SK-N-SH (cell line): Measurements from ENCODE around the gene HNRNPL. TPM values are rescaled to one million over a fixed set of nuclear protein-coding genes. Genes with fewer than 3 reads are reported as not detected.

Experiments used
- CTCF ChIA-PET: fragments of 300-600, 350-600 bp; formaldehyde crosslinking; extraction: SDS; loops from one replicate; lab custom pipeline; 2021; lab: Yijun Ruan, JAX
- POLR2A ChIA-PET: fragments of 350-600 bp; sonication (Branson Sonifier 250); formaldehyde crosslinking; extraction: SDS; loops from one replicate; lab custom pipeline; 2020; ENCODE audit warnings: antibody characterized with exemption, inconsistent platforms; lab: Yijun Ruan, JAX
- DNase-seq: peaks from one replicate; pipeline ENCODE4 v3.0.0; 2012
- H2AFZ ChIP-seq: fragments of 200-600 bp; sonication (generic); 2 replicates; pipeline ENCODE4 v1.8.1; 2016; ENCODE audit warnings: antibody characterized with exemption, mild to moderate bottlenecking, low read depth
- H3F3A ChIP-seq: fragments of 200-600 bp; sonication (generic); replicated peaks from 2 replicates; pipeline ENCODE3; 2016; ENCODE audit warnings: antibody characterized with exemption, mild to moderate bottlenecking; ENCODE audit not compliant: insufficient read depth
- H3K27ac ChIP-seq, 2 experiments: fragments of 200-500 bp in 1 of 2; fragments of 200-600 bp in 1 of 2; sonication (Bioruptor generic) in 1 of 2; sonication (generic), shearing (Covaris generic) in 1 of 2; 2 replicates each; pipeline versions ENCODE4 v1.5.1 to v1.6.1; 2014 to 2016; ENCODE audit warnings: low read depth in 2 of 2, inconsistent platforms in 1 of 2, low read length in 1 of 2, mild to moderate bottlenecking in 1 of 2, mixed read lengths in 1 of 2
- H3K27me3 ChIP-seq: fragments of 200-600 bp; sonication (generic), shearing (Covaris generic); 2 replicates; pipeline ENCODE4 v1.6.1; 2016; ENCODE audit warnings: mixed run types; ENCODE audit not compliant: insufficient read depth
- H3K36me3 ChIP-seq, 2 experiments: fragments of 200-500 bp in 1 of 2; fragments of 200-600 bp in 1 of 2; sonication (Bioruptor generic) in 1 of 2; sonication (generic) in 1 of 2; replicated peaks in 1 of 2; 2 replicates each; pipeline versions ENCODE3 to v1.5.1; 2014 to 2016; ENCODE audit warnings: low read length in 1 of 2, mild to moderate bottlenecking in 1 of 2; ENCODE audit not compliant: insufficient read depth in 2 of 2, control insufficient read depth in 1 of 2
- H3K4me1 ChIP-seq, 2 experiments: fragments of 200-500 bp in 1 of 2; fragments of 200-600 bp in 1 of 2; sonication (Bioruptor generic) in 1 of 2; sonication (generic), shearing (Covaris generic) in 1 of 2; 2 replicates each; pipeline versions ENCODE4 v1.5.1 to v1.6.1; 2014 to 2016; ENCODE audit warnings: low read depth in 1 of 2, low read length in 1 of 2, mixed run types in 1 of 2; ENCODE audit not compliant: insufficient read depth in 2 of 2, control insufficient read depth in 1 of 2
- H3K4me2 ChIP-seq: fragments of 200-600 bp; sonication (generic), shearing (Covaris generic); 2 replicates; pipeline ENCODE4 v1.6.1; 2017; ENCODE audit warnings: mixed run types
- H3K4me3 ChIP-seq, 2 experiments: fragments of 200-500 bp in 1 of 2; fragments of 200-600 bp in 1 of 2; sonication (Bioruptor generic) in 1 of 2; sonication (generic), shearing (Covaris generic) in 1 of 2; 2 replicates each; pipeline versions ENCODE4 v1.5.1 to v1.8.1; 2014 to 2016; ENCODE audit warnings: low read depth in 2 of 2, inconsistent platforms in 1 of 2, low read length in 1 of 2, mild to moderate bottlenecking in 1 of 2, mixed read lengths in 1 of 2, moderate library complexity in 1 of 2
- H3K79me2 ChIP-seq: fragments of 200-600 bp; sonication (generic); 2 replicates; pipeline ENCODE4 v1.8.1; 2017; ENCODE audit warnings: mild to moderate bottlenecking; ENCODE audit not compliant: insufficient read depth
- H3K9ac ChIP-seq: fragments of 200-600 bp; sonication (generic); 2 replicates; pipeline ENCODE4 v1.6.1; 2017; ENCODE audit warnings: mixed run types
- H3K9me2 ChIP-seq: fragments of 200-600 bp; sonication (generic); 2 replicates; pipeline ENCODE4 v1.6.1; 2017; ENCODE audit warnings: mixed run types
- H3K9me3 ChIP-seq: fragments of 200-600 bp; sonication (generic); 2 replicates; pipeline ENCODE4 v1.6.1; 2017; ENCODE audit warnings: mixed run types, mild to moderate bottlenecking, moderate library complexity
- H4K20me1 ChIP-seq: fragments of 200-600 bp; sonication (generic); 2 replicates; pipeline ENCODE4 v1.6.1; 2017; ENCODE audit warnings: mild to moderate bottlenecking, mixed run types; ENCODE audit not compliant: insufficient read depth
- CTCF ChIP-seq: fragments of 200-600 bp; sonication (generic); IDR thresholded peaks from 2 replicates; pipeline ENCODE4 v1.6.1; 2017; ENCODE audit warnings: antibody characterized with exemption, mild to moderate bottlenecking, moderate library complexity
- EP300 ChIP-seq, 2 experiments: IDR thresholded peaks; 2 replicates each; pipeline versions ENCODE4 v1.4.0 to v1.6.1; 2012; ENCODE audit warnings: borderline replicate concordance in 1 of 2, low read depth in 1 of 2, low read length in 1 of 2
- GATA2 ChIP-seq: sonication (generic); formaldehyde crosslinking; IDR thresholded peaks from 2 replicates; pipeline ENCODE4 v1.5.0; 2020; ENCODE audit warnings: mild to moderate bottlenecking, missing genetic modification reagents
- IRF3 ChIP-seq: fragments of 150-350 bp; IDR thresholded peaks from 2 replicates; pipeline ENCODE4 v1.6.1; 2016; ENCODE audit warnings: mild to moderate bottlenecking, low read depth, low read length
- JUND ChIP-seq: IDR thresholded peaks from 2 replicates; pipeline ENCODE4 v1.4.0; 2012
- MXI1 ChIP-seq: IDR thresholded peaks from 2 replicates; pipeline ENCODE4 v1.6.1; 2012; ENCODE audit warnings: mild to moderate bottlenecking, low read depth, low read length, improper control_type of control experiment
- NFIC ChIP-seq: IDR thresholded peaks from 2 replicates; pipeline ENCODE4 v1.4.0; 2012; ENCODE audit warnings: borderline replicate concordance
- USF1 ChIP-seq: IDR thresholded peaks from 2 replicates; pipeline ENCODE4 v1.4.0; 2012; ENCODE audit warnings: low read depth, borderline replicate concordance
- YY1 ChIP-seq: IDR thresholded peaks from 2 replicates; pipeline ENCODE4 v1.4.0; 2012; ENCODE audit warnings: low read depth, mild to moderate bottlenecking
- WGBS: methylation state at CpG from one replicate; pipeline ENCODE4 v1.1.6; 2017; ENCODE audit warnings: low lambda C conversion rate; 5-methylcytosine and 5-hydroxymethylcytosine counted together
- polyA plus RNA-seq, 3 experiments: library from polyadenylated mRNA; depleted of rRNA; stranded (reverse); fragments of >200 nt; gene quantifications; 2 replicates each; pipeline ENCODE4 v1.2.3, GENCODE V29; 2012

The HNRNPL gene
- polyA plus RNA-seq, 1 of the 3 experiments (the other 2 are of a cell fraction), result 280 TPM

- H3K4me1 ChIP-seq, result peaks cover 0 to 15% of the 10 kb centered on the region in 2 experiments; a peak in 1 of 4 replicates
- CTCF ChIA-PET, result interaction anchor here (0.9 to 6.3 kb wide), 6 partner anchors 12 to 466 kb away, joined by 3 to 36 read pairs (median 4); partner anchors contain the start of genes ECH1 and FAM98C
- TF ChIP-seq MXI1 (no peak), CTCF (no peak), EP300 (IDR thresholded peaks at IDR 0.05; ENCODE audit: borderline replicate concordance in 1 of 2, low read depth in 1 of 2, low read length in 1 of 2) (no peak), IRF3 (no peak), YY1 (no peak), JUND (no peak)
- TF ChIP-seq, all 33 proteins: peak for 0
- H3K9me2 ChIP-seq, result no peaks in the 10 kb centered on the region
- no peak overlapping the region for H3K27ac ChIP-seq
- POLR2A ChIA-PET, result interaction anchor here (1.0 kb wide), 2 partner anchors 19 to 36 kb away, joined by 3 to 4 read pairs; no protein-coding TSS in a partner anchor
- no peaks in the 10 kb centered on the region for H3K79me2 ChIP-seq
- no peaks in the 10 kb centered on the region for H3K9me3 ChIP-seq
- H2AFZ ChIP-seq, result no peak overlapping the region
- no peak for DNase-seq
- H3K9ac ChIP-seq, result no peak overlapping the region
- no peaks in the 10 kb centered on the region for H3K36me3 ChIP-seq
- H4K20me1 ChIP-seq, result no peaks in the 10 kb centered on the region
- no peak overlapping the region for H3K4me3 ChIP-seq
- 86% methylated on average over 6 of the region's 6 CpGs for WGBS
- no peak overlapping the region for H3K4me2 ChIP-seq
- no peaks in the 10 kb centered on the region for H3F3A ChIP-seq
- H3K27me3 ChIP-seq, result no peaks in the 10 kb centered on the region
These were observed 18.8 kb upstream of the HNRNPL start for GRCh38 chr19:38868551-38868950.

GRCh38 chr19:38867171-38867780 lies 17.5 kb upstream of the HNRNPL start:
- ChIA-PET CTCF (interaction anchor here (0.7 to 6.3 kb wide), 5 partner anchors 15 to 464 kb away, joined by 3 to 36 read pairs (median 4); partner anchors contain the start of gene FAM98C), POLR2A (interaction anchor here (0.6 kb wide), 1 partner anchor 50 kb away, joined by 3 read pairs; no protein-coding TSS in a partner anchor)
- peaks cover 0 to 21% of the 10 kb centered on the region in 2 experiments; a peak in 1 of 4 replicates for H3K4me1 ChIP-seq
- H3K27me3 ChIP-seq, result no peaks in the 10 kb centered on the region
- H4K20me1 ChIP-seq, result no peaks in the 10 kb centered on the region
- H3F3A ChIP-seq, result no peaks in the 10 kb centered on the region
- no peaks in the 10 kb centered on the region for H3K36me3 ChIP-seq
- no peak overlapping the region for H3K9ac ChIP-seq
- H3K4me2 ChIP-seq, result no peak overlapping the region
- TF ChIP-seq NFIC, result no peak
- TF ChIP-seq GATA2 (CRISPR knock-in tag), result no peak
- TF ChIP-seq USF1, result no peak
- H3K9me3 ChIP-seq, result no peaks in the 10 kb centered on the region
- peak overlapping the region in 1 of 2 experiments; percentile 18; a peak in 1 of 4 replicates for H3K27ac ChIP-seq
- WGBS, result 82% methylated on average over 10 of the region's 10 CpGs
- H2AFZ ChIP-seq, result no peak overlapping the region
- peak; percentile 38 for DNase-seq
- H3K9me2 ChIP-seq, result no peaks in the 10 kb centered on the region
- no peak overlapping the region for H3K4me3 ChIP-seq
- H3K79me2 ChIP-seq, result no peaks in the 10 kb centered on the region
